K562 (cell line): Measurements from ENCODE around the gene MAP7D1. TPM values are rescaled to one million over a fixed set of nuclear protein-coding genes. Genes with fewer than 3 reads are reported as not detected.
A peak's percentile ranks its signal among the peaks of the same experiment; 100 is the strongest.

ENCODE experiments used
- ARNT ChIP-seq, 2 experiments: fragments of 450-650 bp; IDR thresholded peaks; 2 replicates each; pipeline ENCODE4 v1.6.1; 2016; ENCODE audit warnings: mild to moderate bottlenecking in 1 of 2
- BCOR ChIP-seq: fragments of 450-650 bp; IDR thresholded peaks from 2 replicates; pipeline ENCODE4 v1.6.1; 2016
- ELF4 ChIP-seq: fragments of 450-650 bp; formaldehyde crosslinking; IDR thresholded peaks from 2 replicates; pipeline ENCODE4 v1.4.0; 2022; ENCODE audit warnings: missing genetic modification characterization
- FOSL1 ChIP-seq: fragments of 200-800 bp; sonication (Bioruptor generic); conservative IDR thresholded peaks from 2 replicates; pipeline ENCODE4 v1.6.1; 2016; ENCODE audit warnings: missing genetic modification characterization, missing compliant biosample characterization
- FOXK2 ChIP-seq, 2 experiments: fragments of 450-650 bp; IDR thresholded peaks in 1 of 2; conservative IDR thresholded peaks in 1 of 2; 2 replicates each; pipeline ENCODE4 v1.6.1; 2016; ENCODE audit warnings: low read depth in 2 of 2, mild to moderate bottlenecking in 1 of 2
- HLTF ChIP-seq: fragments of 450-650 bp; IDR thresholded peaks from 2 replicates; pipeline ENCODE4 v1.6.1; 2016
- JUNB ChIP-seq: fragments of 450-650 bp; formaldehyde crosslinking; conservative IDR thresholded peaks from 2 replicates; pipeline ENCODE4 v1.4.0; 2020; ENCODE audit warnings: mild to moderate bottlenecking
- LARP7 ChIP-seq: fragments of 450-650 bp; IDR thresholded peaks from 2 replicates; pipeline ENCODE4 v1.6.1; 2016
- MAFK ChIP-seq: IDR thresholded peaks from 2 replicates; pipeline ENCODE4 v1.6.1; 2011; ENCODE audit warnings: low read length, improper control_type of control experiment
- MBD2 ChIP-seq: sonication (generic); IDR thresholded peaks from 2 replicates; pipeline ENCODE4 v1.6.1; 2016; ENCODE audit warnings: low read depth, borderline replicate concordance
- MTA1 ChIP-seq: fragments of 450-650 bp; IDR thresholded peaks from 2 replicates; pipeline ENCODE4 v1.6.1; 2017; ENCODE audit warnings: borderline replicate concordance
- MYNN ChIP-seq, 2 experiments: sonication (generic); formaldehyde crosslinking in 1 of 2; IDR thresholded peaks; 2 replicates each; pipeline versions ENCODE4 v1.5.0 to v1.6.1; 2016 to 2020; ENCODE audit warnings: antibody characterized with exemption in 1 of 2, missing genetic modification reagents in 1 of 2
- NFE2 ChIP-seq: IDR thresholded peaks from 2 replicates; pipeline ENCODE4 v1.6.1; 2014; ENCODE audit warnings: antibody characterized with exemption, low read depth
- NFE2L1 ChIP-seq: fragments of 450-650 bp; IDR thresholded peaks from 2 replicates; pipeline ENCODE4 v1.6.1; 2016; ENCODE audit warnings: missing genetic modification characterization, low read depth, mild to moderate bottlenecking, missing compliant biosample characterization, moderate library complexity, borderline replicate concordance
- NR2F6 ChIP-seq: fragments of 450-650 bp; formaldehyde crosslinking; IDR thresholded peaks from 2 replicates; pipeline ENCODE4 v1.4.0; 2020; ENCODE audit warnings: mild to moderate bottlenecking
- SMARCB1 ChIP-seq: IDR thresholded peaks from 2 replicates; pipeline ENCODE4 v1.6.1; 2011; ENCODE audit warnings: improper control_type of control experiment, low read depth; ENCODE audit not compliant: insufficient read length
- SMC3 ChIP-seq: conservative IDR thresholded peaks from 2 replicates; pipeline ENCODE4 v1.6.1; 2011; ENCODE audit warnings: low read depth, low read length, improper control_type of control experiment; ENCODE audit not compliant: insufficient read depth
- STAG1 ChIP-seq: sonication (generic); formaldehyde crosslinking; IDR thresholded peaks from 2 replicates; pipeline ENCODE4 v1.5.0; 2020; ENCODE audit warnings: missing genetic modification reagents, borderline replicate concordance
- TEAD1 ChIP-seq, 2 experiments: fragments of 450-650 bp in 1 of 2; sonication (generic) in 1 of 2; formaldehyde crosslinking; IDR thresholded peaks; 2 replicates each; pipeline versions ENCODE4 v1.4.0 to v1.8.0; 2020 to 2022; ENCODE audit warnings: mild to moderate bottlenecking in 2 of 2, missing genetic modification reagents in 1 of 2
- ZEB2 ChIP-seq: fragments of 450-650 bp; IDR thresholded peaks from 2 replicates; pipeline ENCODE4 v1.6.1; 2016
- ZNF143 ChIP-seq: sonication (generic); formaldehyde crosslinking; IDR thresholded peaks from 2 replicates; pipeline ENCODE4 v1.9.0; 2022; ENCODE audit warnings: mild to moderate bottlenecking, missing genetic modification reagents
- ZNF263 ChIP-seq: sonication (generic); formaldehyde crosslinking; IDR thresholded peaks from 2 replicates; pipeline ENCODE4 v1.8.0; 2022; ENCODE audit warnings: mild to moderate bottlenecking, missing genetic modification reagents, borderline replicate concordance
- ZNF384 ChIP-seq: IDR thresholded peaks from 2 replicates; pipeline ENCODE4 v1.6.1; 2012; ENCODE audit warnings: low read depth, low read length, improper control_type of control experiment
- ZNF41 ChIP-seq: fragments of 250-450 bp; sonication (Bioruptor Pico); conservative IDR thresholded peaks from 2 replicates; pipeline ENCODE4 v1.4.0; 2020; ENCODE audit warnings: mild to moderate bottlenecking
- ZNF778 ChIP-seq: fragments of 450-650 bp; formaldehyde crosslinking; IDR thresholded peaks from 2 replicates; pipeline ENCODE4 v1.4.0; 2020; ENCODE audit warnings: mild to moderate bottlenecking, moderate library complexity
- polyA plus RNA-seq, 8 experiments: library from polyadenylated mRNA; depleted of rRNA in 4 of 8; stranded (reverse) in 5 of 8; unstranded in 3 of 8; fragments of >200 nt; fragmentation: Nextera tagmentation in 2 of 8; fragmentation: Illumina TruSeq in 1 of 8; extraction: Ambion mirVana in 2 of 8; extraction: Trizol in 1 of 8; gene quantifications; 2 replicates each; pipeline versions ENCODE4 v1.2.1 to v1.2.3, GENCODE V29; 2011 to 2014; ENCODE audit warnings: inconsistent platforms in 1 of 8, missing spikeins in 1 of 8
- total RNA-seq, 7 experiments: library from RNA; depleted of rRNA in 6 of 7; stranded (reverse); fragments of >200 nt in 6 of 7; fragmentation: Illumina TruSeq in 2 of 7; extraction: Trizol in 2 of 7; gene quantifications; 2 replicates each; pipeline versions ENCODE4 v1.2.1 to v1.2.3, GENCODE V29; 2011 to 2021; ENCODE audit warnings: low replicate concordance in 1 of 7
- TF ChIP-seq, protein P1 (sequence below): sonication (generic); formaldehyde crosslinking; IDR thresholded peaks from 2 replicates; pipeline ENCODE4 v1.9.0; 2022; ENCODE audit warnings: mild to moderate bottlenecking, missing genetic modification reagents
- TF ChIP-seq, protein P2 (sequence below): fragments of 200-800 bp; sonication (Bioruptor generic); IDR thresholded peaks from 2 replicates; pipeline ENCODE4 v1.6.1; 2017; ENCODE audit warnings: missing genetic modification characterization, missing compliant biosample characterization
- TF ChIP-seq, protein P3 (sequence below): sonication (generic); formaldehyde crosslinking; IDR thresholded peaks from 2 replicates; pipeline ENCODE4 v1.8.1; 2023; ENCODE audit warnings: mild to moderate bottlenecking, missing genetic modification reagents, moderate library complexity

Gene MAP7D1
- total and polyA plus RNA-seq, 9 of the 15 experiments (the other 6 are each of a cell fraction or from before 2014, with no cell fraction given), result 3.6 to 108 (median 34.5) TPM

DNA sequence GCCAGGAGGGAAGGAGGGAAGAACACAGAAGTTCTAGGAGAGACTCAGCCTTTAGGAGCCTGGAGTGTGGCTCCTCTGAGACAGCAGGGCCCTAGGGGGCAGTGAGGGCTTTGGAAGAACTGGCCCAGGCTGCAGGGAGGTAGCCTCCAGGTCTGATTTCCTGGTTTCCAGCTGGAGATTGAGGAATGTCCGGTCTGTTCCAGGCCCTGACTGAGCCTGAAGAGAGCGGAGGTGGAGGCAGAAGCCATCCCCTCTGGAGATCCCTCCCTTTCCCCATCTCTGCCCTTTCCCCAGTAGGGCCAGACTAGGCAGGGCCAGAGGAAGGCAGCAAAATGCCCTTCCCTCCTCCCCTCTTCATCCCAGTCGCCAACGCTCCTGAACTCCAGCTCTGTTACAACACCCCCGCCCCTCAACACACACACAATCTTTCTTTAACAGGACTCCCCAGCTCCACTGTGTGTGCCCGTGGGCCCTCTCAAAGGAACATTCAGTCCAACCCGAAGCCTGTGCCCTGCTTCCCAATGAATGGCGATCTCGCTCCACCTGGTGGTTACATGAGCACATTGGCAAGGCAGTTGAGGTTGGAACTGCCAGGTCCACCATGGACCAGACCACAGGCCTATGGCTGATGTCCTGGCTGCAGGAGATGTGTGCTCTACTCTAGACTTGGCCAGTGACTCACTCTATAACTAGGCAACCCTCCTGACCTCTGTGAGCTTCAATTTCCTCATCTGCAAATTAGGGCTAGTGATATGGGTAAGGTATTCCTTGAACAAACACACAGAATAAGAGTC, 32.0 kb downstream of the MAP7D1 start (continued):
- TF ChIP-seq SMC3 (peak; percentile 99), ELF4 (CRISPR knock-in tag) (no peak), HLTF (0 out of 2 replicates have a peak, but pooled peaks have one; percentile 33), ZNF384 (0 out of 2 replicates have a peak, but pooled peaks have one; percentile 48), STAG1 (CRISPR knock-in tag) (peak; percentile 67; the same call in 1 of the 2 replicates), NFE2L1 (no peak), SMARCB1 (no peak), MTA1 (peak; percentile 61; the same call in 1 of the 2 replicates), NFE2 (no peak), ZNF263 (CRISPR knock-in tag) (peak; percentile 24; the same call in 1 of the 2 replicates), MYNN (IDR thresholded peaks at IDR 0.05) (peak; percentile 89; the same call in 1 of the 2 replicates), MYNN (CRISPR knock-in tag; IDR thresholded peaks at IDR 0.05) (no peak), JUNB (CRISPR knock-in tag) (no peak), FOSL1 (tag) (peak; percentile 35), FOXK2 (conservative IDR thresholded peaks at IDR 0.05 in 1 of 2, IDR thresholded peaks at IDR 0.05 in 1 of 2; ENCODE audit: low read depth in 2 of 2) (peak in 1 of 2 experiments; percentile 15; a peak in 1 of 4 replicates), BCOR (peak; percentile 45; the same call in 1 of the 2 replicates), ARNT (IDR thresholded peaks at IDR 0.05) (peak in 1 of 2 experiments; percentile 35; a peak in 1 of 4 replicates), LARP7 (peak; percentile 54; the same call in 1 of the 2 replicates), ZNF778 (CRISPR knock-in tag) (no peak), MAFK (no peak), ZNF143 (CRISPR knock-in tag) (peak; percentile 52; the same call in 1 of the 2 replicates), NR2F6 (CRISPR knock-in tag) (no peak), ZNF41 (CRISPR knock-in tag) (no peak), ZEB2 (peak; percentile 55; the same call in 1 of the 2 replicates), TEAD1 (CRISPR knock-in tag; IDR thresholded peaks at IDR 0.05) (peak in 1 of 2 experiments; percentile 69; a peak in 1 of 4 replicates), MBD2 (no peak)
- TF ChIP-seq, protein P1, sequence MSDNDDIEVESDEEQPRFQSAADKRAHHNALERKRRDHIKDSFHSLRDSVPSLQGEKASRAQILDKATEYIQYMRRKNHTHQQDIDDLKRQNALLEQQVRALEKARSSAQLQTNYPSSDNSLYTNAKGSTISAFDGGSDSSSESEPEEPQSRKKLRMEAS (CRISPR knock-in tag), result peak; percentile 68
- TF ChIP-seq, protein P2, sequence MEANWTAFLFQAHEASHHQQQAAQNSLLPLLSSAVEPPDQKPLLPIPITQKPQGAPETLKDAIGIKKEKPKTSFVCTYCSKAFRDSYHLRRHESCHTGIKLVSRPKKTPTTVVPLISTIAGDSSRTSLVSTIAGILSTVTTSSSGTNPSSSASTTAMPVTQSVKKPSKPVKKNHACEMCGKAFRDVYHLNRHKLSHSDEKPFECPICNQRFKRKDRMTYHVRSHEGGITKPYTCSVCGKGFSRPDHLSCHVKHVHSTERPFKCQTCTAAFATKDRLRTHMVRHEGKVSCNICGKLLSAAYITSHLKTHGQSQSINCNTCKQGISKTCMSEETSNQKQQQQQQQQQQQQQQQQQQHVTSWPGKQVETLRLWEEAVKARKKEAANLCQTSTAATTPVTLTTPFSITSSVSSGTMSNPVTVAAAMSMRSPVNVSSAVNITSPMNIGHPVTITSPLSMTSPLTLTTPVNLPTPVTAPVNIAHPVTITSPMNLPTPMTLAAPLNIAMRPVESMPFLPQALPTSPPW, result peak; percentile 66
- TF ChIP-seq, protein P3, sequence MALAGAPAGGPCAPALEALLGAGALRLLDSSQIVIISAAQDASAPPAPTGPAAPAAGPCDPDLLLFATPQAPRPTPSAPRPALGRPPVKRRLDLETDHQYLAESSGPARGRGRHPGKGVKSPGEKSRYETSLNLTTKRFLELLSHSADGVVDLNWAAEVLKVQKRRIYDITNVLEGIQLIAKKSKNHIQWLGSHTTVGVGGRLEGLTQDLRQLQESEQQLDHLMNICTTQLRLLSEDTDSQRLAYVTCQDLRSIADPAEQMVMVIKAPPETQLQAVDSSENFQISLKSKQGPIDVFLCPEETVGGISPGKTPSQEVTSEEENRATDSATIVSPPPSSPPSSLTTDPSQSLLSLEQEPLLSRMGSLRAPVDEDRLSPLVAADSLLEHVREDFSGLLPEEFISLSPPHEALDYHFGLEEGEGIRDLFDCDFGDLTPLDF (CRISPR knock-in tag), result peak; percentile 61; the same call in 1 of the 2 replicates
